Activated CD8-positive, alpha-beta memory T cell treated with anti-CD3 and anti-CD28 coated beads, Interleukin-2, amount 50 U/mL, for 4 hours (primary cell): ENCODE results near the gene SLC37A1.

Experiments used
- DNase-seq: peaks from one replicate; pipeline ENCODE4 v3.0.0-alpha.2; 2020

Gene SLC37A1

GRCh38 chr21:42530167-42530518 is 16.5 kb downstream of the SLC37A1 start:
- no peak for DNase-seq

- no peak for DNase-seq
Measured at GRCh38 chr21:42531771-42532170, 18.1 kb downstream of the SLC37A1 start.

DNA sequence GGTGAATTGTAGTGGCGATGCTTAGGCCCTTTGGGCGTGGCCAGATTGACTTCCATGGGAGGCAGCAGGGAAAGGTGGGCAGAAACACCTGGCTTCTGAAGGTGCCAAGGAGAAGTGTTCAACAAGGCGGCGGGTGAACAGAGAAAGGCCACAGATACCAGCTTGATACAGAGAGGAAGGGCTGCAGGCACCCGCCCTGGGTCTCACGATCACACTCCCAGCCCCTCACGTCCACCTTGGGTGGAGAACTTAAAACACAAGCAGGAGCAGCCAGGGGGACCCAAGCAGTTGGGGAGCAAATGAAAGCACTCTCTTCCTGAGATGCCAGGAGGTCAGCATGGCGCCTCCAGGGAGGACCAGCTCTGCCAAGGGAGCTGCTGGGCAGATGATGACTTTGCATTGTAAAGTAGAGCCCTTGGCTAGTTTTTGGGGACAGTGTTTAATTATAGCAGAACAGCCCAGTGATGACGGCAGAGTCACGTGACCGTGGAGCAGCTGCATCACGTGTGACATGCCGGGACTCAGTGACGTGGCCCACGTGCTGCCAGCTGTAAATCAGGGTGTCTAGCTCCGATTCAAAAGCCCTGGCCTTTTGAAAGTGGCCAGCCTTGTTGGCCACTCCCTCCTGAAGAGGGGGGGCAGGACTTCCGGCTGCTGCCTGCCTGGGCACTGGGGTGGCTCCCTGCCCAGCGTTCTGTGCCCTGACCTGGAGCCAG is 19.0 kb downstream of the SLC37A1 start:
- no peak for DNase-seq

GRCh38 chr21:42533306-42533962 is 19.8 kb downstream of the SLC37A1 start:
- no peak for DNase-seq

DNA sequence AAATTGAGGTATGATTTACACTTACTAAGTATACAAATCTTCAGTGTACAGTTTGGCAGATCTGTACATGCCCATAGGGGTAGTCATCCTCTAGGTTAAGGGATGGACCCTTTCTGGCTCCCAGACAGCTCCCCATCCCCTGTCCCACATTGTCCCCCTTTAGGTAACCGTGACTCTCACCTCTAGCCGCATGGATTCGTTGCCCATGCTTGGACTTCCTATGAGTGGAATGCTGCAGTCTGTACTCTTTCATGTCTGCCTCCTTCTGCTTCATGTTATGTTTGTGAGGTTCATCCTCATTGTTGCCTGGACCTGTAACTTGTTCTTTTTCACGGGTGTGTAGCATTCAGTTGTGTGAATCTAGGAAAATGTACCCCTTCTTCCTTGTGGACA is 20.3 kb downstream of the SLC37A1 start:
- DNase-seq = no peak

GRCh38 chr21:42534421-42535378 is 21.0 kb downstream of the SLC37A1 start:
- DNase-seq = no peak

- no peak for DNase-seq
Measured at GRCh38 chr21:42535602-42536171, 22.0 kb downstream of the SLC37A1 start.

GRCh38 chr21:42536601-42537000 is 22.9 kb downstream of the SLC37A1 start:
- DNase-seq = no peak

DNA sequence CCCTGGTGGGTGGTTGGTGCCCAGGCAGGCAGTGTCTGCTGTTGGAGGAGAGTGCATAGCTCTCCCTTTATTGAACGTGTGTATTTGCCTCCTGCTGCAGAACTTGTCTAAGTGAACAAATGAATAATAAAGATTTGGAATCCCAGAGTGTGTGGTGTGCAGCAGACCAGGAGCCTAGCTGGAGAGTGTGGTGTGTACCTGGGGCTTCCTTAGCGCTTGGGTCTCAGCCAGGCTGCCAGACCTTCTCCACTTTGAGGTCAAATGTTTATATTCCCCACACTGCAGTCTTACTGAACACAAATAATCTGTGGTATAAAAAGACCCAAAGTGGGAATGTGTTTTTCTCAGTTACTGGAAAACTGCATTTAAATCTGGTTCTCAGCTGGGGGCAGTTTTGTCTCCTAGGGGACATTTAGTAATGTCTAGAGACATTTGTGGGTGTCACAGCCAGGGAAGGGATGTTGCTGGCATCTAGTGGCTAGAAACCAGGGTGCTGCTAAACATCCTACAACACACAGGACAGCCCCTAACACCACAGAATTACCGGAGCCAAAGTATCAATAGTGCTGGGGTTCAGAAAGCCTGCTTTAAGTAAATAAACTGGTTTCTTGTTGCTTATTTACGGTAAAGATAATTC is 23.6 kb downstream of the SLC37A1 start:
- DNase-seq = no peak

- DNase-seq = no peak
Measured at GRCh38 chr21:42538479-42539275, 25.0 kb downstream of the SLC37A1 start.

DNA sequence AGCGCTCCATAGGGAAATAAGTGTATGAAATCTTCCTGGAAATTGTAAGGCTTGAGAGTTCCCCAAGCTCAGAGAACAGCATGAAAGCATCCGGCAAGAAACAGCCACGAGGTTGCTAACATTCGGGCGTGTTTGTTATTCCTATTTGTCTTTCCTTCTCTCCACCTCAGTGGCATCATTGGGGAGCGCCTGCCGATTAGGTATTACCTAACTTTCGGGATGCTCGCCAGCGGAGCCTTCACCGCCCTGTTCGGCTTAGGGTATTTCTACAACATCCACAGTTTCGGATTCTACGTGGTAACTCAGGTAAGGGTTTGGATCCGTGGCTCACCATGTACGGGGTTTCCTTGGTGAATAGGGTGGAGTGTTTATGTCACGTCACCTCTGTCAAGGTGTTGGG is 25.7 kb downstream of the SLC37A1 start:
- DNase-seq = no peak

GRCh38 chr21:42539931-42540343 is 26.3 kb downstream of the SLC37A1 start:
- DNase-seq = no peak

GRCh38 chr21:42540396-42540795 is 26.7 kb downstream of the SLC37A1 start:
- DNase-seq = no peak

- DNase-seq = no peak
Measured at GRCh38 chr21:42541174-42541573, 27.5 kb downstream of the SLC37A1 start.

DNA sequence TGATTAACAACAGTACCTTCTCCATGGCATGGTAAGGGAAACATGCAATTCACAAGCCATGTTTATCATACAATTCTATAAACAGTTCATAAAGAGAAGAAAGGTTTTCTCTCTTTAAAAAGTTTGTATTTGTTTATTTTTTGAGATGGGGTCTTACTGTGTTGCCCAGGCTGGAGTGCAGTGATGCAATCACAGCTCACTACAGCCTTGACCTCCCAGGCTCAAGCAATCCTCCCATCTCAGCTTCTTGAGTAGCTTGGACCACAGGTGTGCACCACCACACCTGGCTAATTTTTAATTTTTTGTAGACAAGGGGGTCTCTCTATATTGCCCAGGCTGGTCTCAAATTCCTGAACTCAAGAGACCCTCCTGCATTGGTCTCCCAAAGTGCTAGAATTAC is 28.0 kb downstream of the SLC37A1 start:
- no peak for DNase-seq

DNA sequence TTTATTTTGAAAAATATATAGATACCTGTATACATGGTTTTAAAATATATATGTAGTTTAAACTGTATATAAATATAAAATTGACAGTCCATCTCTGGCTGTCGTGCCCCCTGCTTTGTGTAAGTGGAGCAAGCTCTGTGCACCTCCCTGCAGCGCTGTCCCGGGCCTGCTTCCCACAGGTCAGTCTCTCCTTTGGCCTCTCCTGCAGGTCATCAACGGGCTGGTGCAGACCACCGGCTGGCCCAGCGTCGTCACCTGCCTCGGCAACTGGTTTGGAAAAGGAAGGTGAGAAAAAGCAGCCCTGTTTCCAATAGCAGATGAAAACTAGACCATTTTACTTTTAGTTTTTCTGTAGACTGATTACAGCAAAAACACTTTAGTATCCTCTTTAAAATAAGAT is 28.5 kb downstream of the SLC37A1 start:
- DNase-seq = no peak

DNA sequence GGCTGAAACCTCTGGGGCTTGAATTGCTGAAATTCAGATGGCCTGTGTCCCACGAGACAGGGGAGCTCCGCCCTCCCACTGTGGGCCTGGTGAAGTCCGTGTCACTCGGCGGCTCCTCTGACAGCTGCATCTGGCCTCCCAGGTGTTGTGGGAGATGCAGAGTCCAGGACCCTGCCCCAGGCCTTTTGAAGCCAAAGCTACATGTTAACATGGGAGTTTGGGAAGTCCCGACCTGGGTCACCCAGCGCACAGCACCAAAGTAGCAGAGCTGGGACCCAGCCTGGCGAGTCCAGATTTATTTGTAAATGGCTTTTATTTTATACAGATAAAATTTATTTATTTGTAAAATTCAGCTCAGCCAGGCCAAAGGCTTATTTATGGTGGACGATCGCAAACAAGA is 28.9 kb downstream of the SLC37A1 start:
- DNase-seq = no peak

GRCh38 chr21:42543106-42543847 is 29.6 kb downstream of the SLC37A1 start:
- no peak for DNase-seq

DNA sequence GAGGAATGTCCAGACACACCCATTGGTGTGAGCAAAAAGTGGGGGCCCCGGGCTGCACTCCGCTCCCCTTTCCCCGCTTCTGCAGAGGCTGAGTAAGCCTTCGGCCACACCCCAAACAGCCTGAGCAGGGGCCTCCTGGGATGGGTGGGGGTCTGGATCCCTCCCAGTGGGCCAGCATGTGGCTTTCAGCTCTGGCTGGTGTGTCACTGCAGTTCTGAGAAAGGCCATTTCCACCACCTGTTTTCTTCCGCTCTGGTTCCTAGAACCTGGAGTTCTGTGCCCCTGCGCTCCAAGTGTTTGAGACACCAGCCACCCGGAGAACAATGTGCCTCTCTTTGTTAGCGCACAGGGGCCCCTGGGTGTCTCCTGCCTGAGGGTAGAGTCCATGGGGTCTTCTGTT is 30.9 kb downstream of the SLC37A1 start:
- no peak for DNase-seq

GRCh38 chr21:42545317-42545716 is 31.7 kb downstream of the SLC37A1 start:
- no peak for DNase-seq

DNA sequence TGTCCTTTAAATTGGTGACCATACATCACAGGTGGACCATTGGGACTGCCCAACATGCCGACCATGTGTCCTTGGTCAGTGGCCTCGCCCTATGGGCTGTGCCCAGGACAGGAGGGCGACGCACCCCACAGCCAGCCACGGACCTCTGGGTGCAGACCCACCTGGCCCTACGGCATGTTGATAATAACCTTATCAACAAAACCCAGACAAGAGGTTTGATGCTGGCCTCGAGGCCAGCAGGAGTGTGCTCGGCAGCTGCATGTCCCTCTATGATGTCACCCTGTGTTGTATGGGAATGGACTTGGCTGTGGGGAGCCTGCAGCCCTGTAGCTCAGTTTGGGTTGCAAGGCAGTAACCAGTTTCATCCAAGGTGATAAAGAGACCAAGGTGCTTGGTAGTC is 32.1 kb downstream of the SLC37A1 start:
- no peak for DNase-seq
